Cardiac muscle cell (in vitro differentiated cells and primary cell): Measurements from ENCODE around the gene PSMC6. TPM values are rescaled to one million over a fixed set of nuclear protein-coding genes. Genes with fewer than 3 reads are reported as not detected.
A peak's percentile ranks its signal among the peaks of the same experiment; 100 is the strongest.

Source experiments
- DNase-seq, 2 donors: peaks; one replicate each; pipeline versions ENCODE4 v3.0.0 to v3.0.0-alpha.2; 2010 to 2017; ENCODE audit warnings: low read depth in 1 of 2, low spot score in 1 of 2
- H3K27ac ChIP-seq: fragments of 200-600 bp; sonication (generic); 2 replicates; pipeline ENCODE4 v1.5.1; 2016
- H3K27me3 ChIP-seq: fragments of 200-600 bp; sonication (generic); 2 replicates; pipeline ENCODE4 v1.6.0; 2016; ENCODE audit warnings: control low read depth
- H3K36me3 ChIP-seq: fragments of 200-600 bp; sonication (generic); 2 replicates; pipeline ENCODE4 v1.5.1; 2016; ENCODE audit warnings: control low read depth
- H3K4me1 ChIP-seq: fragments of 200-600 bp; sonication (generic); 2 replicates; pipeline ENCODE4 v1.8.1; 2017; ENCODE audit warnings: low read depth, mild to moderate bottlenecking, mixed run types
- H3K4me3 ChIP-seq: fragments of 200-600 bp; sonication (generic); 2 replicates; pipeline ENCODE4 v1.5.1; 2016; ENCODE audit warnings: mild to moderate bottlenecking
- H3K9me3 ChIP-seq: fragments of 200-600 bp; sonication (generic); 2 replicates; pipeline ENCODE4 v1.5.1; 2017; ENCODE audit warnings: low read depth, mild to moderate bottlenecking, control low read depth
- polyA plus RNA-seq: library from polyadenylated mRNA; unstranded; fragments of >200 nt; fragmentation: Nextera tagmentation; extraction: Ambion mirVana; gene quantifications from 2 replicates; pipeline ENCODE4 v1.2.1, GENCODE V29; 2016
- total RNA-seq: library from RNA; depleted of rRNA; stranded (reverse); fragments of >200 nt; gene quantifications from 2 replicates; pipeline ENCODE4 v1.2.3, GENCODE V29; 2016
- TF ChIP-seq, protein P1 (sequence below): IDR thresholded peaks from 2 replicates; pipeline ENCODE4 v1.5.1; 2012; ENCODE audit warnings: low read depth, mild to moderate bottlenecking, low read length

PSMC6 gene
- total and polyA plus RNA-seq, 2 experiments from 2014 or later = 135 to 151 TPM

- H3K36me3 ChIP-seq = no peaks in the 10 kb centered on the region
- peaks cover 7% of the 10 kb centered on the region for H3K4me1 ChIP-seq
- no peak overlapping the region for H3K4me3 ChIP-seq
- H3K9me3 ChIP-seq = no peaks in the 10 kb centered on the region
- H3K27me3 ChIP-seq = no peaks in the 10 kb centered on the region
- TF ChIP-seq, protein P1, sequence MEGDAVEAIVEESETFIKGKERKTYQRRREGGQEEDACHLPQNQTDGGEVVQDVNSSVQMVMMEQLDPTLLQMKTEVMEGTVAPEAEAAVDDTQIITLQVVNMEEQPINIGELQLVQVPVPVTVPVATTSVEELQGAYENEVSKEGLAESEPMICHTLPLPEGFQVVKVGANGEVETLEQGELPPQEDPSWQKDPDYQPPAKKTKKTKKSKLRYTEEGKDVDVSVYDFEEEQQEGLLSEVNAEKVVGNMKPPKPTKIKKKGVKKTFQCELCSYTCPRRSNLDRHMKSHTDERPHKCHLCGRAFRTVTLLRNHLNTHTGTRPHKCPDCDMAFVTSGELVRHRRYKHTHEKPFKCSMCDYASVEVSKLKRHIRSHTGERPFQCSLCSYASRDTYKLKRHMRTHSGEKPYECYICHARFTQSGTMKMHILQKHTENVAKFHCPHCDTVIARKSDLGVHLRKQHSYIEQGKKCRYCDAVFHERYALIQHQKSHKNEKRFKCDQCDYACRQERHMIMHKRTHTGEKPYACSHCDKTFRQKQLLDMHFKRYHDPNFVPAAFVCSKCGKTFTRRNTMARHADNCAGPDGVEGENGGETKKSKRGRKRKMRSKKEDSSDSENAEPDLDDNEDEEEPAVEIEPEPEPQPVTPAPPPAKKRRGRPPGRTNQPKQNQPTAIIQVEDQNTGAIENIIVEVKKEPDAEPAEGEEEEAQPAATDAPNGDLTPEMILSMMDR = no peak
- H3K27ac ChIP-seq = no peak overlapping the region
- no peak for DNase-seq
Measured at GRCh38 chr14:52693036-52693435, 14.0 kb upstream of the PSMC6 start.

GRCh38 chr14:52693532-52693931 is 13.5 kb upstream of the PSMC6 start:
- no peaks in the 10 kb centered on the region for H3K36me3 ChIP-seq
- no peak overlapping the region for H3K4me3 ChIP-seq
- H3K27me3 ChIP-seq = no peaks in the 10 kb centered on the region
- DNase-seq = no peak
- H3K4me1 ChIP-seq = peaks cover 7% of the 10 kb centered on the region
- no peaks in the 10 kb centered on the region for H3K9me3 ChIP-seq
- no peak overlapping the region for H3K27ac ChIP-seq
- TF ChIP-seq, protein P1 = no peak

DNA sequence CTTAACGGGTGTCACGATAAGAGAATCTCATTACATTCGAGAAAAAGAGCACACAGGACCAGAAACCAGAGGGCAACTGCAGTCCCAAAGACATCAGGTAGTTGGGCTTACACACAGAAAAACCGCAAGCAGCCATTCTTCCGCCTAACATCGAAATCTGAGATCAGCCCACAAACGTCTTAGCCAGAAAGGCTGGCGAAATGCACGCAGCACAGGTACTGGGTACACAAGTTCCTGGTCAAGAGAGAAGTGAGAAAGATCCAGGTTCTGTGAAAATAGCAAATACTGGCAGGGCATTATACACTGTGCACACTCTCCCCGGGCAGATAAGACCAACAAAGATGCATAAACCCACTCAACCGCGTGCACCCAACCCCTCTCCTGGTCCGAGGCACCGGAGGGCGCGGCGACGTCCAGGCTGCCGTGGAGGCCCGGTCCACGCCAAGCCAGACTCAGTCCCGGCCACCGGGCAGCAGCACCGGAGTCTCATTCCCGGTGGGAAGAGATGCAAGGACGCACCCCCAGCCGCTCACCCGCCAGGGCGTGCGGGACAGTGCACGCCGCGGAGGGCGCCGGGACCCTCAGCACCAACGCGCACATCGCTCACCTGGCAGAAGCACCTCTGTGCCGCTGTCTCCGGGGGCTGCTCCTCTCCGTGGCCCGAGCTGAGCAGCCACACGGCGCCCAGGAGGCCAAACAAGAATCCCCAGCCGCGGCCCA is 12.1 kb upstream of the PSMC6 start:
- peak overlapping the region; percentile 87 for H3K27ac ChIP-seq
- H3K9me3 ChIP-seq = no peaks in the 10 kb centered on the region
- H3K4me1 ChIP-seq = peaks cover 7% of the 10 kb centered on the region
- no peaks in the 10 kb centered on the region for H3K36me3 ChIP-seq
- TF ChIP-seq, protein P1 = no peak
- H3K4me3 ChIP-seq = peak overlapping the region; percentile 57
- DNase-seq = peak; percentile 41 to 45
- no peaks in the 10 kb centered on the region for H3K27me3 ChIP-seq

- DNase-seq = peak; percentile 83 to 87
- no peaks in the 10 kb centered on the region for H3K27me3 ChIP-seq
- TF ChIP-seq, protein P1 = no peak
- peak within 1 kb of the TSS; percentile 57 for H3K4me3 ChIP-seq
- H3K27ac ChIP-seq = peak within 1 kb of the TSS; percentile 87
- no peaks in the 10 kb centered on the region for H3K9me3 ChIP-seq
- peaks cover 7% of the 10 kb centered on the region for H3K4me1 ChIP-seq
- H3K36me3 ChIP-seq = no peaks in the 10 kb centered on the region
Measured at GRCh38 chr14:52695481-52696091, 11.4 kb upstream of the PSMC6 start, which contains the start of gene ERO1A. Gene ERO1A, minus strand, starts transcription at chr14:52695558. Its CDS starts 77 bp downstream, at chr14:52695481.

- no peaks in the 10 kb centered on the region for H3K9me3 ChIP-seq
- DNase-seq = peak in 1 of 2 donors; percentile 48
Measured at GRCh38 chr14:52700701-52701172, 6.3 kb upstream of the PSMC6 start.

More at GRCh38 chr14:52700701-52701172, 6.3 kb upstream of the PSMC6 start:
- Histone ChIP-seq H3K36me3 (no peaks in the 10 kb centered on the region), H3K4me1 (no peaks in the 10 kb centered on the region), H3K4me3 (no peak overlapping the region), H3K27me3 (no peaks in the 10 kb centered on the region), H3K27ac (no peak overlapping the region)
- TF ChIP-seq, protein P1 = no peak
